Calu3 (cell line): Measurements from ENCODE around the gene VWA8. TPM values are rescaled to one million over a fixed set of nuclear protein-coding genes. Genes with fewer than 3 reads are reported as not detected.

Experiments
- BruUV-seq: library from RNA; stranded (reverse); fragments of 400-500 nt; replicated peaks from 2 replicates; lab custom pipeline; 2021; lab: Mats Ljungman, UMichigan
- CTCF ChIA-PET: fragments of 300-600 bp; sonication (Branson Sonifier 250); formaldehyde crosslinking; loops from one replicate; lab custom pipeline; 2022; ENCODE audit warnings: antibody characterized with exemption; lab: Charles Lee
- DNase-seq: peaks from one replicate; pipeline ENCODE4 v3.0.0; 2022
- H3K27ac Mint-ChIP-seq: one replicate; pipeline ENCODE4 v1.8.0; 2022; ENCODE audit warnings: mixed read lengths; ENCODE audit not compliant: unreplicated experiment
- H3K27me3 Mint-ChIP-seq: one replicate; pipeline ENCODE4 v1.8.0; 2022; ENCODE audit warnings: mixed read lengths; ENCODE audit not compliant: unreplicated experiment
- H3K36me3 Mint-ChIP-seq: one replicate; pipeline ENCODE4 v1.8.0; 2022; ENCODE audit warnings: mild to moderate bottlenecking, moderate library complexity, mixed read lengths; ENCODE audit not compliant: insufficient read depth, unreplicated experiment
- H3K4me1 Mint-ChIP-seq: one replicate; pipeline ENCODE4 v1.8.0; 2022; ENCODE audit warnings: mild to moderate bottlenecking, low read depth, mixed read lengths; ENCODE audit not compliant: unreplicated experiment
- H3K4me3 Mint-ChIP-seq: one replicate; pipeline ENCODE4 v1.8.0; 2022; ENCODE audit warnings: mild to moderate bottlenecking, low read depth, moderate library complexity, mixed read lengths; ENCODE audit not compliant: unreplicated experiment
- H3K9me3 Mint-ChIP-seq: one replicate; pipeline ENCODE4 v1.8.0; 2022; ENCODE audit warnings: low read depth, mixed read lengths; ENCODE audit not compliant: unreplicated experiment
- CTCF ChIP-seq: fragments of 200-600 bp; IDR thresholded peaks from one replicate; pipeline ENCODE4 v1.8.0; 2022; ENCODE audit warnings: antibody characterized with exemption; ENCODE audit not compliant: unreplicated experiment
- intact Hi-C: fragments of 100-400 bp; cut with micrococcal nuclease; formaldehyde crosslinking; loops from one replicate; pipeline ENCODE4 v1.10.0; 2022; ENCODE audit not compliant: unreplicated experiment
- total RNA-seq: library from RNA; stranded (reverse); gene quantifications from 2 replicates; pipeline ENCODE4 v1.2.3, GENCODE V29; 2022

Gene VWA8
- total RNA-seq, 1 experiment from 2014 or later = 15.2 TPM

- intact Hi-C loops = no loop called here
- H3K27ac Mint-ChIP-seq = no peak overlapping the region
- BruUV-seq = no TSS peak
- no peaks in the 10 kb centered on the region for H3K9me3 Mint-ChIP-seq
- no peaks in the 10 kb centered on the region for H3K36me3 Mint-ChIP-seq
- H3K4me3 Mint-ChIP-seq = no peak overlapping the region
- CTCF ChIA-PET = no interaction called here
- H3K27me3 Mint-ChIP-seq = no peaks in the 10 kb centered on the region
- no peak for TF ChIP-seq CTCF
- peaks cover 29% of the 10 kb centered on the region for H3K4me1 Mint-ChIP-seq
- DNase-seq = no peak
Measured at GRCh38 chr13:41700790-41701310, 260.1 kb downstream of the VWA8 start.

- intact Hi-C loops = no loop called here
- Mint-ChIP-seq H3K36me3 (peaks cover 9% of the 10 kb centered on the region), H3K27me3 (no peaks in the 10 kb centered on the region), H3K27ac (no peak overlapping the region), H3K4me3 (no peak overlapping the region), H3K9me3 (no peaks in the 10 kb centered on the region), H3K4me1 (peaks cover 40% of the 10 kb centered on the region)
- DNase-seq = no peak
- no peak for TF ChIP-seq CTCF
- BruUV-seq = no TSS peak
- CTCF ChIA-PET = no interaction called here
Measured at GRCh38 chr13:41699759-41700158, 261.1 kb downstream of the VWA8 start.

GRCh38 chr13:41697578-41697977 is 263.3 kb downstream of the VWA8 start:
- no peak for TF ChIP-seq CTCF
- Mint-ChIP-seq H3K36me3 (peaks cover 11% of the 10 kb centered on the region), H3K27me3 (no peaks in the 10 kb centered on the region), H3K4me1 (peaks cover 42% of the 10 kb centered on the region), H3K9me3 (no peaks in the 10 kb centered on the region), H3K4me3 (no peak overlapping the region), H3K27ac (peak overlapping the region; percentile 89)
- DNase-seq = no peak
- CTCF ChIA-PET = interaction anchor here (1.2 kb wide), 1 partner anchor 30 kb away, joined by 3 read pairs; no protein-coding TSS in a partner anchor
- intact Hi-C loops = no loop called here
- no TSS peak for BruUV-seq

- no peak overlapping the region for H3K4me3 Mint-ChIP-seq
- peaks cover 11% of the 10 kb centered on the region for H3K36me3 Mint-ChIP-seq
- DNase-seq = no peak
- CTCF ChIA-PET = interaction anchor here (1.0 to 1.2 kb wide), 2 partner anchors 29 to 43 kb away, joined by 3 to 4 read pairs; no protein-coding TSS in a partner anchor
- TF ChIP-seq CTCF = no peak
- intact Hi-C loops = no loop called here
- BruUV-seq = TSS peak; percentile 40
- H3K27ac Mint-ChIP-seq = peak overlapping the region; percentile 89
- H3K9me3 Mint-ChIP-seq = no peaks in the 10 kb centered on the region
- H3K27me3 Mint-ChIP-seq = no peaks in the 10 kb centered on the region
- peaks cover 42% of the 10 kb centered on the region for H3K4me1 Mint-ChIP-seq
Measured at GRCh38 chr13:41696163-41697003, 264.5 kb downstream of the VWA8 start.
